Activated CD4-positive, alpha-beta T cell treated with anti-CD3 and anti-CD28 coated beads, Interleukin-2, amount 10 ng/mL, durations not matched to agents 24 days and 14 days (primary cell): ENCODE measurements around the gene ABLIM1. TPM values are rescaled to one million over a fixed set of nuclear protein-coding genes. Genes with fewer than 3 reads are reported as not detected.

ENCODE experiments used
- DNase-seq: peaks from one replicate; pipeline ENCODE4 v3.0.0; 2022
- H3K27ac Mint-ChIP-seq: one replicate; pipeline ENCODE4 v1.8.0; 2022; ENCODE audit warnings: mild to moderate bottlenecking, mixed read lengths
- H3K27me3 Mint-ChIP-seq: one replicate; pipeline ENCODE4 v1.8.0; 2022; ENCODE audit warnings: mixed read lengths
- H3K36me3 Mint-ChIP-seq: one replicate; pipeline ENCODE4 v1.8.0; 2022; ENCODE audit warnings: low read depth, mild to moderate bottlenecking, mixed read lengths
- H3K4me1 Mint-ChIP-seq: one replicate; pipeline ENCODE4 v1.8.0; 2021; ENCODE audit warnings: mixed read lengths
- H3K4me3 Mint-ChIP-seq: one replicate; pipeline ENCODE4 v1.8.0; 2022; ENCODE audit warnings: mild to moderate bottlenecking, moderate library complexity, mixed read lengths
- H3K9me3 Mint-ChIP-seq: one replicate; pipeline ENCODE4 v1.8.0; 2021; ENCODE audit warnings: mixed read lengths
- intact Hi-C: fragments of 100-400 bp; cut with micrococcal nuclease; formaldehyde crosslinking; loops from one replicate; pipeline ENCODE4 v1.15.1; 2023
- total RNA-seq: library from RNA; stranded (reverse); gene quantifications from 2 replicates; pipeline ENCODE4 v1.2.3, GENCODE V29; 2022

The ABLIM1 gene
- total RNA-seq, 1 donor from 2014 or later: 16.5 TPM

DNA sequence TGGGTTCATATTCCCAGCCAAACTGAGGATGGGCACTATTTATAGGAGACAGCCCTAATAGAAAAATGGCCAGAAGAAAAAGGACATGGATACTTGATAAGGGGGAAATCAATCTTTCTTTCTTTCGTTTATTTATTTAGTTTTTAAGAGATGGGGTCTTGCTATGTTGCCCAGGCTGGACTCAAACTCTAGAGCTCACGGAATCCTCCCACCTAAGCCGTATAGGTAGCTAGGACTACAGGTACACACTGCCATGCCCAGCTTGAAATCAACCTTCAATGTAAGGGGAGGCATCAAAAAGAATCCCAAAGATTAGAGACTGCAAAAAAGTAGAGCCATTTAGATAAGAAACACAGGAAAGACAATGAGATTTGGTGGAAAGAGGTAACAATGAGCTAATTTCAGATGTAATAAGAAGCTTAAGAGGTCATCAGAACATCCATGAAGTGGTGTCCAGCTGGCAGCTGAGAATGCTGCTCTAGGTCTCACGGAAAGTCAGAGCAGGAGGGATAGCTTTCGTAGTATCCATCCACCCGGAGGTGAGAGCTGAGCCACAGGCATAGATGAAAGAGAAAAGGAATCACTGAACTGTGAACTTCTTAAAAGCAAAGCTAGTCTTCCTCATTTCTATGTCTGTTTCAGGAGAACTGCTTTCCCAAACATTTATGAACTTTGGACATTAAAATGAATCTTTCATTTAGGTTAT, 10.5 kb upstream of the ABLIM1 start:
- Mint-ChIP-seq H3K27me3 (peaks cover 31% of the 10 kb centered on the region), H3K4me1 (no peaks in the 10 kb centered on the region), H3K36me3 (no peaks in the 10 kb centered on the region), H3K27ac (no peak overlapping the region), H3K9me3 (no peaks in the 10 kb centered on the region), H3K4me3 (no peak overlapping the region)
- DNase-seq: no peak
- intact Hi-C loops: no loop called here

DNA sequence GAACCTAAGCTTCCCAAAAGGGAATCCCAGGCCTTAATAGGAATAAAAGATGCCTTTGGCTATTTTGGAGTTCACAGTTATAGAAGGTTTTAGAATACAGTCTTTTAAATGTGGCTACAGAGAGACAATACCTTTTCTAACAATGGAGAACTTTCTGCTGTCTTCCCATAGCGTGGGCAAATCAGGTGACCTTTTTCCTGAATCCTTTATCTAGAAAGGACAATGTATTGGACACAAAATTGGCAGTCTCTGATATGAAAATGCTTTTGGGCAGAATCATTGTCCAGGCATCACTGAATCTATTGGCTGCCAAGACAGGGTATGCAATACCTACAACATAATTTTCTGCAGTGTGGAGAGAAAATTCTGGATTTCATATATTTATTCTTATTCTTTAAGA, 7.8 kb upstream of the ABLIM1 start:
- H3K9me3 Mint-ChIP-seq: no peaks in the 10 kb centered on the region

DNA sequence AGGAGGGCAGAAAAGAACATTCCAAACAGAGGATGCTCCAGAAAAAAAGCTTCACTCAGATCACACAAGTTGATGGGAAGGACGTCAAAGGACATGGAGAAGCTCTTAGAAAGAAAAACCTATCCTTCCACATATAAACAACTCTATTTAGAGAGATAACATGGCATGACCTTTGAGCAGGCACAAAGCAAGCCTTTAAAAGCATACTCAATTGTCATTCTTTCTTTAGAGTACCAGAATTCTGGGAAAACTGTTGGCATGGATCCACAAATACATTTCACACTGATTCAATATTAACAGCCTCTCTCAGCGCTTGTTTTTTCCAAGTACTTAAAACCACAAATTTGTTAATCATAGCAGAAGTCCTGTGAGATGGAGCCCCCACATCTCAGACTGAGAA, 7.3 kb upstream of the ABLIM1 start:
- no peaks in the 10 kb centered on the region for H3K36me3 Mint-ChIP-seq
- H3K27me3 Mint-ChIP-seq: peaks cover 29% of the 10 kb centered on the region
- no peak overlapping the region for H3K27ac Mint-ChIP-seq
- no peaks in the 10 kb centered on the region for H3K9me3 Mint-ChIP-seq
- H3K4me3 Mint-ChIP-seq: no peak overlapping the region
- H3K4me1 Mint-ChIP-seq: no peaks in the 10 kb centered on the region
- DNase-seq: no peak
- intact Hi-C loops: no loop called here

More for the DNA sequence above, 7.8 kb upstream of the ABLIM1 start:
- Mint-ChIP-seq H3K27ac (no peak overlapping the region), H3K4me3 (no peak overlapping the region), H3K36me3 (no peaks in the 10 kb centered on the region), H3K27me3 (peaks cover 32% of the 10 kb centered on the region), H3K4me1 (no peaks in the 10 kb centered on the region)
- intact Hi-C loops: no loop called here
- DNase-seq: no peak

GRCh38 chr10:114664127-114664526, 6.1 kb upstream of the ABLIM1 start:
- Mint-ChIP-seq H3K4me1 (no peaks in the 10 kb centered on the region), H3K27me3 (peaks cover 24% of the 10 kb centered on the region), H3K9me3 (no peaks in the 10 kb centered on the region), H3K27ac (no peak overlapping the region), H3K36me3 (no peaks in the 10 kb centered on the region), H3K4me3 (no peak overlapping the region)
- DNase-seq: no peak
- intact Hi-C loops: no loop called here

DNA sequence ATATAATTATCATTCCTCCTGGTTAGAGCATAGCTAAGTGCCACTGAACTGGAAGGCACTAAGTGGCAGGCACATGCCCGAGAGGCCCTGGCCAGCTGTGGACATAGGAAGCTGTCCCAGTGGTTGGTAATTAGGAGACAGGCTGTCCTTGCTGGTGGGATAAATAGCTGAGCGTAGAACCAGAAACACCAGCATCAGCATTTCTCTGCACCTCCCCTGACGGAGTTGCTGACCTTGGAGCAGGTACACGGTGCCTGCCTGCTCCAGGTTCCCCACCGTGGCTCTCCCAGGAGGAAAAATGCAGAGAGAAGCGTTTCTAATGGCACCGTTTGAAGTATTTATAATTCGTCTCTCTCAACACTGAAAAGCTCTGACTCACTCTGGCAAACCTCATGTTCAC, 5.6 kb upstream of the ABLIM1 start:
- Mint-ChIP-seq H3K4me1 (no peaks in the 10 kb centered on the region), H3K27ac (no peak overlapping the region), H3K4me3 (no peak overlapping the region), H3K9me3 (no peaks in the 10 kb centered on the region), H3K27me3 (peaks cover 25% of the 10 kb centered on the region), H3K36me3 (no peaks in the 10 kb centered on the region)
- intact Hi-C loops: no loop called here
- DNase-seq: no peak

GRCh38 chr10:114662646-114663217, 4.7 kb upstream of the ABLIM1 start:
- intact Hi-C loops: no loop called here
- Mint-ChIP-seq H3K27me3 (peaks cover 26% of the 10 kb centered on the region), H3K4me3 (no peak overlapping the region), H3K9me3 (no peaks in the 10 kb centered on the region), H3K27ac (no peak overlapping the region), H3K4me1 (no peaks in the 10 kb centered on the region), H3K36me3 (no peaks in the 10 kb centered on the region)
- no peak for DNase-seq

GRCh38 chr10:114661212-114661880, 3.3 kb upstream of the ABLIM1 start:
- Mint-ChIP-seq H3K27ac (no peak overlapping the region), H3K36me3 (no peaks in the 10 kb centered on the region), H3K4me3 (no peak overlapping the region)

GRCh38 chr10:114655671-114656070, 2.4 kb downstream of the ABLIM1 start:
- intact Hi-C loops: no loop called here
- Mint-ChIP-seq H3K4me1 (peaks cover 9% of the 10 kb centered on the region), H3K27ac (no peak overlapping the region), H3K36me3 (no peaks in the 10 kb centered on the region), H3K9me3 (no peaks in the 10 kb centered on the region), H3K27me3 (peaks cover 16% of the 10 kb centered on the region), H3K4me3 (no peak overlapping the region)
- DNase-seq: no peak

More at GRCh38 chr10:114661212-114661880, 3.3 kb upstream of the ABLIM1 start:
- no peaks in the 10 kb centered on the region for H3K9me3 Mint-ChIP-seq
- intact Hi-C loops: no loop called here
- H3K4me1 Mint-ChIP-seq: no peaks in the 10 kb centered on the region
- H3K27me3 Mint-ChIP-seq: peaks cover 28% of the 10 kb centered on the region
- DNase-seq: no peak

DNA sequence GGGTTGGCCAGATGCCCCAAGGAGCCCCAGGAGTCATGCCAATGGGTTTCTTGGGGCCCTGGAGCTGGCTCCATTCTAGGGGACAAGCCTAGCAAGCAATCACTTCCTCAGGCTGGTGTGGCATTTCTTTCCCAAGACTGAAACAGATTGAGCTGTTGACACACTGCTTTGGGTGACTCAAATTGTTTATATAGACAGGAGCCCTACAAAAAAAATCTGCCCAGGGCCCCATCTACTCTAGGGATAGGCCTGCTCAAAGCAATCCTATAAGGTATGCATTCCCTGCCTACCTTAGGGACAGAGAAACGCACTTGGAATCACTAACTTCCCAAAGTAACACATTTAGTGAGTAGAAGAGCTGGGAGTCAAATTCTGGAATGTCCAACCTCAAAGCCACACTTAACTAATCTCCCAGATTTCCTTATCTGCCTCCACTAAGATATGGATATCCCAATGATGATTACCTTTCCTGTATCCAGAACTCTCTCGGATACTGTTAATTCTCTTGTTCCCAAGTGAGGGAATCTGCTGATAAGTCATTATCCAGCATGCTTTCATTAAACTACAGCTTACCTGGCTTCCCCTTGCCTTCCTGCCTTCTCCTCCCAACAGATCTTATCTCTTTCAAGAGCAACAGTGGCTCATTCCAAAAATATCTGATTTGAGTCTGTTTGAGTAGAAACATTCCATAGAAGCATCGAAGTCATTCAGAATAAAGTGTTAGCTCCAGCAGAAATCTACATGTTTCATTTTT, 3.1 kb downstream of the ABLIM1 start:
- peaks cover 14% of the 10 kb centered on the region for H3K27me3 Mint-ChIP-seq
- no peaks in the 10 kb centered on the region for H3K36me3 Mint-ChIP-seq
- no peaks in the 10 kb centered on the region for H3K9me3 Mint-ChIP-seq
- peaks cover 9% of the 10 kb centered on the region for H3K4me1 Mint-ChIP-seq
- H3K27ac Mint-ChIP-seq: no peak overlapping the region
- intact Hi-C loops: no loop called here
- DNase-seq: no peak
- H3K4me3 Mint-ChIP-seq: no peak overlapping the region

GRCh38 chr10:114653926-114654325, 4.1 kb downstream of the ABLIM1 start:
- peak; percentile 61 for DNase-seq
- Mint-ChIP-seq H3K4me3 (no peak overlapping the region), H3K4me1 (peaks cover 11% of the 10 kb centered on the region), H3K9me3 (no peaks in the 10 kb centered on the region), H3K27ac (no peak overlapping the region), H3K36me3 (no peaks in the 10 kb centered on the region), H3K27me3 (peaks cover 13% of the 10 kb centered on the region)
- intact Hi-C loops: no loop called here

DNA sequence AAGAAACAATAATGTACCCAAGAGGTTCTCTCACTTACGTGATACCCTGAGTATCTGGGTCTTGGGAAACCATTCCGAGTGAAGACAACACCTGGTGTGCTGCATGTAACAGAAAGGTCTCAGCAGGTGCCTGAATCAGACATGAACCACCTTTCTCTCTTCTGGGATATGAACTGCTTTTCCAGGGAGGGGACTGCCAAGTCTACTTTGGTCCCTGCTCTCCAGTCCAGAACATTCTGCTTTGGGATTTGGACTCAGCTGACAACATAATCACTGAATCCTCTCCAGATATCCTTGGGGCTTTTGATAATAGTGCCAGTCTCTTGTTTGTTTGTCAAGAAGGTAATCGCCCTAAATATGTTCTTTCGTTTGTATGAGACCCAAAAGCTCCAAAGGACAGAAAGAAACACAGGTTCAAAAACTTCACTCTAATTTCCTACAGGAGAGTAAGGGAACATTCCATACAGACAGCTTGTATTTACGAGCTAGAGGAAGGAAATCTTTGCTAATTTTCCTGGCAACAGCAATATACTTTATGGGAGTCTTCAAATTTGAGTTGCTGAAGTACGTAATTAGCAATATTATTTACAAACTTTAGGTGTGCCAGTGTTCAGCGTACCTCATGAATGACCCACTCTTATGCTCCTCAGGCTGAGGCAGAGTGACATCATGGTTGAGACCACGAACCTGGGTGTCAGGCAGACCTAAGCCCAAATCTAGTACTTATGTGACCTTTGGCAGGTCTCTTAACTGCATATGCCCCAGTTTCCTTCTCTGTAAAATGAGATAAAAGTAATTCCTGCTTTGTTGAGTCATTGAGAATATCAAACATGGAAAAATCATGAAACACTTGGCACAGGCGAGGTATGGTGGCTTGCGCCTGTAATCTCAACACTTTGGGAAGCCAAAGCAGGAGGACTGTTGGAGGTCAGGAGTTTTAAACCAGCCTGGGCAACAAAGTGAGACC, 5.4 kb downstream of the ABLIM1 start:
- intact Hi-C loops: no loop called here
- Mint-ChIP-seq H3K4me3 (no peak overlapping the region), H3K27ac (no peak overlapping the region), H3K36me3 (no peaks in the 10 kb centered on the region), H3K4me1 (peaks cover 11% of the 10 kb centered on the region), H3K9me3 (no peaks in the 10 kb centered on the region), H3K27me3 (peaks cover 8% of the 10 kb centered on the region)
- no peak for DNase-seq

DNA sequence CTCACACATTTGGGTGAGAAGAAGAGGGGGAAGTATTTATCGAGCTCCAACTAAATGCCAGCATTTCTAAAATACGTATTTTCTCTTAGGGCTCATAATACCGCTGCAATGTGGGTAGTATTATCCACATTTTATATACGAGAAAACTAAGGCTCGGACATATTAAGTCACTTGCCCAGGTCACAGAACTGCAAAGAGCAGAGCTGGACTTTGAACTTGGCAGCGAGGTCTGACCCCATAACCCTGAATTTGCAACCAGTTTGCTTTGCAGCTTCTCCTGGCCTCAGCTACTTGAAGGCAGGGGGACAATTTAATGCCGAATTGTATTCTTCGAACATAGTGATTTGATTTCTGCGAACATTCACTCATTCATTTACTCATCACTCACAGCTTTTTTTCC, 7.2 kb downstream of the ABLIM1 start:
- Mint-ChIP-seq H3K4me3 (no peak overlapping the region), H3K4me1 (peaks cover 11% of the 10 kb centered on the region), H3K9me3 (no peaks in the 10 kb centered on the region), H3K27ac (no peak overlapping the region), H3K27me3 (peaks cover 3% of the 10 kb centered on the region), H3K36me3 (no peaks in the 10 kb centered on the region)
- intact Hi-C loops: no loop called here
- DNase-seq: no peak

- Mint-ChIP-seq H3K4me1 (peaks cover 11% of the 10 kb centered on the region), H3K9me3 (no peaks in the 10 kb centered on the region), H3K36me3 (no peaks in the 10 kb centered on the region), H3K27me3 (peaks cover 3% of the 10 kb centered on the region), H3K4me3 (no peak overlapping the region), H3K27ac (no peak overlapping the region)
- intact Hi-C loops: no loop called here
- DNase-seq: no peak
Measured at GRCh38 chr10:114650266-114650665, 7.8 kb downstream of the ABLIM1 start.
